ENCODE data around the gene ZFTA. TPM values are rescaled to one million over a fixed set of nuclear protein-coding genes. Genes with fewer than 3 reads are reported as not detected.

The ZFTA gene
- total and polyA plus RNA-seq, 2 experiments from 2014 or later: 10.0 to 42.8 TPM

DNA sequence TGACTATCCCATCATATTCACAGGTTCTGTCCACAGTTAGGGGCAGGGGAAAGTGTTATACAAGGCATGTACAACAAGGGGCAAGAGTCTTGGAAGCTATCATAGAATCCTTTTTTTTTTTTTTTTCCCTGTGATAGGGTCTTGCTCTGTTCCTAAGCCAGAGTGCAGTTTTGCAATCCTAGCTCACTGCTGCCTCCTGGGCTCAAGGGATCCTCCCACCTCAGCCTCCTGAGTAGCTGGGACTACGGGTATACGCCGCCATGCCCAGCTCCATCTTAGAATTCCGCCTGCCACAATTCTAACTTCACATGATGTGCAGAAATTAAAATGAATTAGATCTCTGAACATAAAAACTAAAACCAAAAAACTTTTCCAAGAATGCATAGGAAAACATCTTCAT is 31.7 kb downstream of the ZFTA start:
- no peak overlapping the region for H3K27ac ChIP-seq
- TF ChIP-seq, protein P1, sequence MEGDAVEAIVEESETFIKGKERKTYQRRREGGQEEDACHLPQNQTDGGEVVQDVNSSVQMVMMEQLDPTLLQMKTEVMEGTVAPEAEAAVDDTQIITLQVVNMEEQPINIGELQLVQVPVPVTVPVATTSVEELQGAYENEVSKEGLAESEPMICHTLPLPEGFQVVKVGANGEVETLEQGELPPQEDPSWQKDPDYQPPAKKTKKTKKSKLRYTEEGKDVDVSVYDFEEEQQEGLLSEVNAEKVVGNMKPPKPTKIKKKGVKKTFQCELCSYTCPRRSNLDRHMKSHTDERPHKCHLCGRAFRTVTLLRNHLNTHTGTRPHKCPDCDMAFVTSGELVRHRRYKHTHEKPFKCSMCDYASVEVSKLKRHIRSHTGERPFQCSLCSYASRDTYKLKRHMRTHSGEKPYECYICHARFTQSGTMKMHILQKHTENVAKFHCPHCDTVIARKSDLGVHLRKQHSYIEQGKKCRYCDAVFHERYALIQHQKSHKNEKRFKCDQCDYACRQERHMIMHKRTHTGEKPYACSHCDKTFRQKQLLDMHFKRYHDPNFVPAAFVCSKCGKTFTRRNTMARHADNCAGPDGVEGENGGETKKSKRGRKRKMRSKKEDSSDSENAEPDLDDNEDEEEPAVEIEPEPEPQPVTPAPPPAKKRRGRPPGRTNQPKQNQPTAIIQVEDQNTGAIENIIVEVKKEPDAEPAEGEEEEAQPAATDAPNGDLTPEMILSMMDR (IDR thresholded peaks at IDR 0.05; ENCODE audit: low read depth, low read length): no peak

DNA sequence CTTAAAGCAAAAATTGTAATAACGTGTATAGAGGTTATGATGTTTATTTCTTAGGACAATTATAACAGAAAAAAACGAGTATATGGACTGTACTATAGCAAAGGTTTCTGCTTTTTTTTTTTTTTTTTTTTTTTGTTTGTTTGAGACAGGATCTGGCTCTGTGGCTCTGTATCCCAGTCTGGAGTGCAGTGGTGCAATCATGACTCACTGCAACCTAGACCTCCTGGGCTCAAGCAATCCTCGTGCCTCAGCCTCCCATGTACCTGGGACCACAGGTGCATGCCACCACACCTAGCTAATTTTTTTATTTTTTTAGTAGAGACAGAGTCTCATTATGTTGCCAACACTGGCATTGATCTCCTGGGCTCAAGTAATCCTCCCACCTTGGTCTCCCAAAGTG is 39.2 kb downstream of the ZFTA start:
- Histone ChIP-seq H3K9me3 (ENCODE audit: low read depth) (no peaks in the 10 kb centered on the region), H3K27ac (no peak overlapping the region), H3K4me1 (ENCODE audit: low read depth) (no peaks in the 10 kb centered on the region), H3K27me3 (no peaks in the 10 kb centered on the region), H3K4me3 (no peak overlapping the region), H3K36me3 (no peaks in the 10 kb centered on the region)
- TF ChIP-seq, protein P1 (IDR thresholded peaks at IDR 0.05; ENCODE audit: low read depth, low read length): no peak
- peak in 1 of 2 donors; percentile 21 for DNase-seq (ENCODE audit: low read depth in 1 of 2, low spot score in 1 of 2)

More for the DNA sequence above, 31.7 kb downstream of the ZFTA start:
- H3K27me3 ChIP-seq: no peaks in the 10 kb centered on the region
- no peak overlapping the region for H3K4me3 ChIP-seq
- H3K36me3 ChIP-seq: no peaks in the 10 kb centered on the region
- H3K4me1 ChIP-seq (ENCODE audit: low read depth): no peaks in the 10 kb centered on the region
- DNase-seq (ENCODE audit: low read depth in 1 of 2, low spot score in 1 of 2): no peak
- H3K9me3 ChIP-seq (ENCODE audit: low read depth): no peaks in the 10 kb centered on the region

DNA sequence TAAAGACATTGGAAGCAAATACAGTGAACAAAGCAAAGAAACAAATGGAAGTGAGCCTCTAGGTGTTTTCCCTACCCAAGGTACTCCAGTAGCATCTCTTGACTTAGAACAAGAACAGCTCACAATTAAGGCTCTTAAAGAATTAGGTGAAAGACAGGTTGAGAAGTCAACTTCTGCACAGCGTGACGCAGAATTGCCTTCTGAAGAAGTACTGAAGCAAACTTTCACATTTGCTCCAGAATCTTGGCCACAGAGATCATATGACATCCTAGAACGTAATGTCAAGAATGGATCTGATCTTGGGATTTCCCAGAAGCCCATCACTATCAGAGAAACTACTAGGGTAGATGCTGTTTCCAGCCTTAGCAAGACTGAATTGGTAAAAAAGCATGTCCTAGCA is 48.0 kb downstream of the ZFTA start:
- Histone ChIP-seq H3K36me3 (peaks cover 3% of the 10 kb centered on the region), H3K4me3 (no peak overlapping the region), H3K9me3 (ENCODE audit: low read depth) (no peaks in the 10 kb centered on the region), H3K27ac (no peak overlapping the region), H3K27me3 (no peaks in the 10 kb centered on the region), H3K4me1 (ENCODE audit: low read depth) (no peaks in the 10 kb centered on the region)
- DNase-seq (ENCODE audit: low read depth in 1 of 2, low spot score in 1 of 2): no peak
- TF ChIP-seq, protein P1 (IDR thresholded peaks at IDR 0.05; ENCODE audit: low read depth, low read length): no peak

DNA sequence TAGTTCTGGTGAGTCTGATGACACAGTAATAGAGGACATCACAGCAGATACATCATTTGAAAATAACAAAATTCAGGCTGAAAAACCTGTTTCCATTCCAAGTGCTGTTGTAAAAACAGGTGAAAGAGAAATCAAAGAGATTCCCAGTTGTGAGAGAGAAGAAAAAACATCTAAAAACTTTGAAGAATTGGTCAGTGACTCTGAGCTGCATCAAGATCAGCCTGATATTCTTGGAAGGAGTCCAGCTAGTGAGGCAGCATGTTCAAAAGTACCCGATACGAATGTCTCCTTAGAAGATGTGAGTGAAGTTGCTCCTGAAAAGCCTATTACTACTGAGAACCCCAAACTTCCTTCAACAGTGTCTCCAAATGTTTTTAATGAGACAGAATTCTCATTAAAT is 48.6 kb downstream of the ZFTA start:
- no peak overlapping the region for H3K4me3 ChIP-seq
- no peaks in the 10 kb centered on the region for H3K9me3 ChIP-seq (ENCODE audit: low read depth)
- peak in 1 of 2 donors; percentile 56 for DNase-seq (ENCODE audit: low read depth in 1 of 2, low spot score in 1 of 2)
- TF ChIP-seq, protein P1 (IDR thresholded peaks at IDR 0.05; ENCODE audit: low read depth, low read length): no peak
- H3K36me3 ChIP-seq: peaks cover 3% of the 10 kb centered on the region
- no peak overlapping the region for H3K27ac ChIP-seq
- H3K27me3 ChIP-seq: no peaks in the 10 kb centered on the region
- no peaks in the 10 kb centered on the region for H3K4me1 ChIP-seq (ENCODE audit: low read depth)

DNA sequence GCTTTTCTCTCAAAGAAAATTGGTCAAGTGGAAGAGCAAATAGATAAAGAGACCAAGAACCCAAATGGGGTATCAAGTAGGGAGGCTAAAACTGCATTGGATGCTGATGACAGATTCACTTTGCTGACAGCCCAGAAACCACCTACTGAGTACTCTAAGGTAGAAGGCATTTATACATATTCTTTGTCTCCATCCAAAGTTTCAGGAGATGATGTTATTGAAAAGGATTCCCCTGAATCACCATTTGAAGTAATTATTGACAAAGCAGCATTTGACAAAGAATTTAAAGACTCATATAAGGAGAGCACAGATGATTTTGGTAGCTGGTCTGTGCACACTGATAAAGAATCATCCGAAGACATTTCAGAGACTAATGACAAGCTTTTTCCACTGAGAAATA is 49.6 kb downstream of the ZFTA start:
- Histone ChIP-seq H3K27ac (no peak overlapping the region), H3K4me1 (ENCODE audit: low read depth) (no peaks in the 10 kb centered on the region), H3K4me3 (no peak overlapping the region), H3K9me3 (ENCODE audit: low read depth) (no peaks in the 10 kb centered on the region), H3K36me3 (peaks cover 3% of the 10 kb centered on the region), H3K27me3 (no peaks in the 10 kb centered on the region)
- no peak for DNase-seq (ENCODE audit: low read depth in 1 of 2, low spot score in 1 of 2)
- TF ChIP-seq, protein P1 (IDR thresholded peaks at IDR 0.05; ENCODE audit: low read depth, low read length): no peak

Other genes starting within 250 kb of the ZFTA start
- 0.42 TPM in 1 of 2 replicates, not detected in the other for gene PLAAT4, start 232.0 kb downstream of the ZFTA start, total RNA-seq
- not detected in 2 replicates for gene PLAAT4, start 232.0 kb downstream of the ZFTA start, polyA plus RNA-seq
- gene PLAAT2, start 205.4 kb downstream of the ZFTA start, total RNA-seq: not detected in 2 replicates
- gene PLAAT2, start 205.4 kb downstream of the ZFTA start, polyA plus RNA-seq: not detected in 2 replicates
- gene PLAAT3, start 154.3 kb downstream of the ZFTA start, total RNA-seq: 7.6 and 10.0 TPM in 2 replicates
- 10.8 and 29.3 TPM in 2 replicates for gene PLAAT3, start 154.3 kb downstream of the ZFTA start, polyA plus RNA-seq
- gene ATL3, start 97.4 kb downstream of the ZFTA start, total RNA-seq: 3.1 and 4.6 TPM in 2 replicates
- gene ATL3, start 97.4 kb downstream of the ZFTA start, polyA plus RNA-seq: 2.4 and 3.8 TPM in 2 replicates
- gene RTN3, start 87.3 kb downstream of the ZFTA start, total RNA-seq: 99.7 and 132 TPM in 2 replicates
- 99.5 and 116 TPM in 2 replicates for gene RTN3, start 87.3 kb downstream of the ZFTA start, polyA plus RNA-seq
- 44.5 and 45.2 TPM in 2 replicates for gene SPINDOC, start 44.7 kb upstream of the ZFTA start, total RNA-seq
- gene SPINDOC, start 44.7 kb upstream of the ZFTA start, polyA plus RNA-seq: 8.2 and 9.0 TPM in 2 replicates
- 31.0 and 31.4 TPM in 2 replicates for gene MARK2, start 70.3 kb upstream of the ZFTA start, total RNA-seq
- gene MARK2, start 70.3 kb upstream of the ZFTA start, polyA plus RNA-seq: 37.2 and 38.1 TPM in 2 replicates
- 73.5 and 74.2 TPM in 2 replicates for gene RCOR2, start 148.4 kb upstream of the ZFTA start, total RNA-seq
- 34.7 and 41.0 TPM in 2 replicates for gene RCOR2, start 148.4 kb upstream of the ZFTA start, polyA plus RNA-seq
- 56.7 and 82.7 TPM in 2 replicates for gene NAA40, start 170.2 kb upstream of the ZFTA start, total RNA-seq
- 59.1 and 60.9 TPM in 2 replicates for gene NAA40, start 170.2 kb upstream of the ZFTA start, polyA plus RNA-seq
- 712 and 1,446 TPM in 2 replicates for gene COX8A, start 205.8 kb upstream of the ZFTA start, total RNA-seq
- 789 and 1,014 TPM in 2 replicates for gene COX8A, start 205.8 kb upstream of the ZFTA start, polyA plus RNA-seq
- gene OTUB1, start 217.7 kb upstream of the ZFTA start, total RNA-seq: 119 and 183 TPM in 2 replicates
- gene OTUB1, start 217.7 kb upstream of the ZFTA start, polyA plus RNA-seq: 226 and 269 TPM in 2 replicates

Measured in cardiac muscle cell (in vitro differentiated cells and primary cell).